GM21381 (cell line): ENCODE results near the gene LCNL1.
A peak's percentile ranks its signal among the peaks of the same experiment; 100 is the strongest.

Experiments used
- ATAC-seq: cut with Tn5 transposase; IDR thresholded peaks from one replicate; pipeline ENCODE4 v1.9.1; 2021; ENCODE audit warnings: mild to moderate bottlenecking, moderate library complexity; ENCODE audit not compliant: unreplicated experiment

LCNL1 gene

GRCh38 chr9:136946228-136947027 is 36.4 kb upstream of the LCNL1 start:
- ATAC-seq, result no peak

- no peak for ATAC-seq
Observed at GRCh38 chr9:136947028-136947891, 35.5 kb upstream of the LCNL1 start.

GRCh38 chr9:136947955-136948510 is 34.8 kb upstream of the LCNL1 start:
- no peak for ATAC-seq

GRCh38 chr9:136949239-136949816 is 33.5 kb upstream of the LCNL1 start:
- ATAC-seq, result no peak

- peak; percentile 78 for ATAC-seq
Observed at GRCh38 chr9:136949817-136950655, 32.8 kb upstream of the LCNL1 start.

- ATAC-seq, result no peak
Observed at GRCh38 chr9:136950656-136951276, 32.0 kb upstream of the LCNL1 start.

GRCh38 chr9:136951541-136952320 is 31.1 kb upstream of the LCNL1 start, which contains the start of gene LCN12:
TSS of gene LCN12 (plus strand) at chr9:136952273. CDS start at chr9:136952328, 55 bp downstream.
- no peak for ATAC-seq

- no peak for ATAC-seq
Observed at GRCh38 chr9:136952321-136952850, 30.4 kb upstream of the LCNL1 start.

- ATAC-seq, result no peak
Observed at GRCh38 chr9:136952876-136953770, 29.7 kb upstream of the LCNL1 start.

- ATAC-seq, result no peak
Observed at GRCh38 chr9:136953771-136954269, 29.0 kb upstream of the LCNL1 start.

- no peak for ATAC-seq
Observed at GRCh38 chr9:136954270-136955083, 28.3 kb upstream of the LCNL1 start.

- ATAC-seq, result no peak
Observed at GRCh38 chr9:136955202-136955942, 27.4 kb upstream of the LCNL1 start.

GRCh38 chr9:136955943-136956335 is 26.9 kb upstream of the LCNL1 start:
- no peak for ATAC-seq

GRCh38 chr9:136956604-136957003 is 26.2 kb upstream of the LCNL1 start:
- ATAC-seq, result no peak

- ATAC-seq, result no peak
Observed at GRCh38 chr9:136957461-136957860, 25.3 kb upstream of the LCNL1 start.

GRCh38 chr9:136957901-136958300 is 24.9 kb upstream of the LCNL1 start:
- ATAC-seq, result no peak
